Keratinocyte (primary cell): ENCODE results near the gene C1QL2.

ENCODE experiments used
- EZH2 ChIP-seq: IDR thresholded peaks from one replicate; pipeline ENCODE4 v1.6.1; 2012; ENCODE audit warnings: inconsistent platforms, mild to moderate bottlenecking, low read length, moderate library complexity
- TF ChIP-seq, protein P1 (sequence below), 3 experiments: IDR thresholded peaks in 1 of 3; conservative IDR thresholded peaks in 1 of 3; optimal IDR thresholded peaks in 1 of 3; 2 replicates in 2 of 3; 3 replicates in 1 of 3; pipeline versions ENCODE3 to v1.5.1; 2011; ENCODE audit warnings: low read length in 3 of 3, mild to moderate bottlenecking in 3 of 3, moderate library complexity in 2 of 3, control low read depth in 1 of 3, inconsistent platforms in 1 of 3; ENCODE audit not compliant: insufficient read depth in 2 of 3; ENCODE audit errors: extremely low read depth in 1 of 3

DNA sequence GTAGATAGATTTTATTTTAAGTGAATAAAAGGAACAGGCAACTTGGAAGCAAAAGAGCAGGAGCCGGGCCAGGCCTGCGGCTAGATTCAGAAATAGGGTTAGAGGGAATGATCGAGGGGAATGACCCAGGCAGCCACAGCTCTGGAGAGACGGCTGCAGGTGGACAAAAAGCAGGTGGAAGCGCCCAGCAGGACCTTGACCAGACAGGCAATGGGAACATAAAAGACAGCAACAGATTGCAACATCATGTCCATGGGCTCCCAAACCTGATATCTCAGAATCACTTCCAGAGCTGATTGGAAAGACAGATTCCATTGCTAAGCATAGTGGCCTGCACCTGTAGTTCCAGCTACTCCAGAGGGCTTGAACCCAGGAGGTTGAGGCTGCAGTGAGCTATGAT lies 36.5 kb upstream of the C1QL2 start:
- TF ChIP-seq, protein P1, sequence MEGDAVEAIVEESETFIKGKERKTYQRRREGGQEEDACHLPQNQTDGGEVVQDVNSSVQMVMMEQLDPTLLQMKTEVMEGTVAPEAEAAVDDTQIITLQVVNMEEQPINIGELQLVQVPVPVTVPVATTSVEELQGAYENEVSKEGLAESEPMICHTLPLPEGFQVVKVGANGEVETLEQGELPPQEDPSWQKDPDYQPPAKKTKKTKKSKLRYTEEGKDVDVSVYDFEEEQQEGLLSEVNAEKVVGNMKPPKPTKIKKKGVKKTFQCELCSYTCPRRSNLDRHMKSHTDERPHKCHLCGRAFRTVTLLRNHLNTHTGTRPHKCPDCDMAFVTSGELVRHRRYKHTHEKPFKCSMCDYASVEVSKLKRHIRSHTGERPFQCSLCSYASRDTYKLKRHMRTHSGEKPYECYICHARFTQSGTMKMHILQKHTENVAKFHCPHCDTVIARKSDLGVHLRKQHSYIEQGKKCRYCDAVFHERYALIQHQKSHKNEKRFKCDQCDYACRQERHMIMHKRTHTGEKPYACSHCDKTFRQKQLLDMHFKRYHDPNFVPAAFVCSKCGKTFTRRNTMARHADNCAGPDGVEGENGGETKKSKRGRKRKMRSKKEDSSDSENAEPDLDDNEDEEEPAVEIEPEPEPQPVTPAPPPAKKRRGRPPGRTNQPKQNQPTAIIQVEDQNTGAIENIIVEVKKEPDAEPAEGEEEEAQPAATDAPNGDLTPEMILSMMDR (optimal IDR thresholded peaks at IDR 0.05 in 1 of 3, IDR thresholded peaks at IDR 0.05 in 1 of 3, conservative IDR thresholded peaks at IDR 0.05 in 1 of 3; ENCODE audit: extremely low read depth in 1 of 3, insufficient read depth in 2 of 3, low read length in 3 of 3): no peak
- TF ChIP-seq EZH2: no peak
